Measurements from ENCODE around the gene TRERF1.

GRCh38 chr6:42440778-42441696, 10.7 kb downstream of the TRERF1 start:
- TF ChIP-seq POLR2A (IDR thresholded peaks at IDR 0.05; ENCODE audit: low read length) (no peak), GATA1 (IDR thresholded peaks at IDR 0.05; ENCODE audit: low read depth, low read length) (no peak)
